K562 (cell line): ENCODE results near the gene PPP2R5A. TPM values are rescaled to one million over a fixed set of nuclear protein-coding genes. Genes with fewer than 3 reads are reported as not detected.

Experiments used
- ERF ChIP-seq: fragments of 450-650 bp; formaldehyde crosslinking; IDR thresholded peaks from 2 replicates; pipeline ENCODE4 v1.4.0; 2020; ENCODE audit warnings: mild to moderate bottlenecking, mixed read lengths
- HDAC1 ChIP-seq, 2 experiments: fragments of 450-650 bp; IDR thresholded peaks; 2 replicates each; pipeline ENCODE4 v1.6.1; 2016 to 2017; ENCODE audit warnings: inconsistent platforms in 1 of 2, mild to moderate bottlenecking in 1 of 2, moderate library complexity in 1 of 2
- KDM4B ChIP-seq, 2 experiments: fragments of 450-650 bp in 1 of 2; sonication (generic) in 1 of 2; IDR thresholded peaks; 2 replicates each; pipeline ENCODE4 v1.6.1; 2016 to 2017; ENCODE audit warnings: borderline replicate concordance in 2 of 2, antibody characterized with exemption in 1 of 2, low read depth in 1 of 2, mild to moderate bottlenecking in 1 of 2
- PYGO2 ChIP-seq: fragments of 450-650 bp; IDR thresholded peaks from 2 replicates; pipeline ENCODE4 v1.6.1; 2016; ENCODE audit warnings: mild to moderate bottlenecking, missing genetic modification characterization, moderate library complexity, missing compliant biosample characterization
- ZNF766 ChIP-seq: fragments of 200-800 bp; sonication (Bioruptor generic); conservative IDR thresholded peaks from 2 replicates; pipeline ENCODE4 v1.6.1; 2016; ENCODE audit warnings: missing genetic modification characterization, missing compliant biosample characterization
- polyA plus RNA-seq, 8 experiments: library from polyadenylated mRNA; depleted of rRNA in 4 of 8; stranded (reverse) in 5 of 8; unstranded in 3 of 8; fragments of >200 nt; fragmentation: Nextera tagmentation in 2 of 8; fragmentation: Illumina TruSeq in 1 of 8; extraction: Ambion mirVana in 2 of 8; extraction: Trizol in 1 of 8; gene quantifications; 2 replicates each; pipeline versions ENCODE4 v1.2.1 to v1.2.3, GENCODE V29; 2011 to 2014; ENCODE audit warnings: inconsistent platforms in 1 of 8, missing spikeins in 1 of 8
- total RNA-seq, 7 experiments: library from RNA; depleted of rRNA in 6 of 7; stranded (reverse); fragments of >200 nt in 6 of 7; fragmentation: Illumina TruSeq in 2 of 7; extraction: Trizol in 2 of 7; gene quantifications; 2 replicates each; pipeline versions ENCODE4 v1.2.1 to v1.2.3, GENCODE V29; 2011 to 2021; ENCODE audit warnings: low replicate concordance in 1 of 7
- TF ChIP-seq, protein P1 (sequence below): fragments of 450-650 bp; IDR thresholded peaks from 2 replicates; pipeline ENCODE4 v1.6.1; 2016; ENCODE audit warnings: mild to moderate bottlenecking, moderate library complexity
- TF ChIP-seq, protein P2 (sequence below): fragments of 450-650 bp; conservative IDR thresholded peaks from 2 replicates; pipeline ENCODE4 v1.6.1; 2016; ENCODE audit warnings: missing genetic modification characterization, low read depth, mild to moderate bottlenecking, control low read depth, missing compliant biosample characterization
- TF ChIP-seq, protein P3 (sequence below): fragments of 450-650 bp; formaldehyde crosslinking; IDR thresholded peaks from 2 replicates; pipeline ENCODE4 v1.4.0; 2022; ENCODE audit warnings: missing genetic modification characterization
- TF ChIP-seq, protein P4 (sequence below): fragments of 450-650 bp; formaldehyde crosslinking; IDR thresholded peaks from 2 replicates; pipeline ENCODE4 v1.4.0; 2020; ENCODE audit warnings: mild to moderate bottlenecking
- TF ChIP-seq, protein P5 (sequence below), 2 experiments: fragments of 200-800 bp in 1 of 2; sonication (Bioruptor generic) in 1 of 2; sonication (generic) in 1 of 2; formaldehyde crosslinking in 1 of 2; IDR thresholded peaks in 1 of 2; conservative IDR thresholded peaks in 1 of 2; 2 replicates each; pipeline versions ENCODE4 v1.5.0 to v1.6.1; 2016 to 2020; ENCODE audit warnings: missing compliant biosample characterization in 1 of 2, missing genetic modification characterization in 1 of 2, missing genetic modification reagents in 1 of 2

The PPP2R5A gene
- total and polyA plus RNA-seq, 9 of the 15 experiments (the other 6 are each of a cell fraction or from before 2014, with no cell fraction given): 26.9 to 106 (median 64.3) TPM

DNA sequence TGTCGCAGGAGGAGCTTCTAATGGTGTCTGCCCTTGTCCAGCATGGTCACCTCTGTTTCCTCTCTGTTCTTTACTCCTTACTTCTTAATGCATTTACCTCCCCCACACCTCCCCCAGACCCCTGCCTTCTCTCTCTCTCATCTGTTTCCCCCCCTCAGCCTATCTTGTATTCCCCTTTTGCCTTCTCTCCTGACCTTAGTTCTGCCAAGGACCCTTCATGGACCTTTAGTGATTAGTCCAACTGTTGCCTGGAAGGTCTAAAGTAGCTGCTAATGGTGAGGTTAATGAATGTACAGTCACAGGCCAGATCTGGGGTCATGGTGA lies 42.3 kb upstream of the PPP2R5A start (continued):
- TF ChIP-seq, protein P1, sequence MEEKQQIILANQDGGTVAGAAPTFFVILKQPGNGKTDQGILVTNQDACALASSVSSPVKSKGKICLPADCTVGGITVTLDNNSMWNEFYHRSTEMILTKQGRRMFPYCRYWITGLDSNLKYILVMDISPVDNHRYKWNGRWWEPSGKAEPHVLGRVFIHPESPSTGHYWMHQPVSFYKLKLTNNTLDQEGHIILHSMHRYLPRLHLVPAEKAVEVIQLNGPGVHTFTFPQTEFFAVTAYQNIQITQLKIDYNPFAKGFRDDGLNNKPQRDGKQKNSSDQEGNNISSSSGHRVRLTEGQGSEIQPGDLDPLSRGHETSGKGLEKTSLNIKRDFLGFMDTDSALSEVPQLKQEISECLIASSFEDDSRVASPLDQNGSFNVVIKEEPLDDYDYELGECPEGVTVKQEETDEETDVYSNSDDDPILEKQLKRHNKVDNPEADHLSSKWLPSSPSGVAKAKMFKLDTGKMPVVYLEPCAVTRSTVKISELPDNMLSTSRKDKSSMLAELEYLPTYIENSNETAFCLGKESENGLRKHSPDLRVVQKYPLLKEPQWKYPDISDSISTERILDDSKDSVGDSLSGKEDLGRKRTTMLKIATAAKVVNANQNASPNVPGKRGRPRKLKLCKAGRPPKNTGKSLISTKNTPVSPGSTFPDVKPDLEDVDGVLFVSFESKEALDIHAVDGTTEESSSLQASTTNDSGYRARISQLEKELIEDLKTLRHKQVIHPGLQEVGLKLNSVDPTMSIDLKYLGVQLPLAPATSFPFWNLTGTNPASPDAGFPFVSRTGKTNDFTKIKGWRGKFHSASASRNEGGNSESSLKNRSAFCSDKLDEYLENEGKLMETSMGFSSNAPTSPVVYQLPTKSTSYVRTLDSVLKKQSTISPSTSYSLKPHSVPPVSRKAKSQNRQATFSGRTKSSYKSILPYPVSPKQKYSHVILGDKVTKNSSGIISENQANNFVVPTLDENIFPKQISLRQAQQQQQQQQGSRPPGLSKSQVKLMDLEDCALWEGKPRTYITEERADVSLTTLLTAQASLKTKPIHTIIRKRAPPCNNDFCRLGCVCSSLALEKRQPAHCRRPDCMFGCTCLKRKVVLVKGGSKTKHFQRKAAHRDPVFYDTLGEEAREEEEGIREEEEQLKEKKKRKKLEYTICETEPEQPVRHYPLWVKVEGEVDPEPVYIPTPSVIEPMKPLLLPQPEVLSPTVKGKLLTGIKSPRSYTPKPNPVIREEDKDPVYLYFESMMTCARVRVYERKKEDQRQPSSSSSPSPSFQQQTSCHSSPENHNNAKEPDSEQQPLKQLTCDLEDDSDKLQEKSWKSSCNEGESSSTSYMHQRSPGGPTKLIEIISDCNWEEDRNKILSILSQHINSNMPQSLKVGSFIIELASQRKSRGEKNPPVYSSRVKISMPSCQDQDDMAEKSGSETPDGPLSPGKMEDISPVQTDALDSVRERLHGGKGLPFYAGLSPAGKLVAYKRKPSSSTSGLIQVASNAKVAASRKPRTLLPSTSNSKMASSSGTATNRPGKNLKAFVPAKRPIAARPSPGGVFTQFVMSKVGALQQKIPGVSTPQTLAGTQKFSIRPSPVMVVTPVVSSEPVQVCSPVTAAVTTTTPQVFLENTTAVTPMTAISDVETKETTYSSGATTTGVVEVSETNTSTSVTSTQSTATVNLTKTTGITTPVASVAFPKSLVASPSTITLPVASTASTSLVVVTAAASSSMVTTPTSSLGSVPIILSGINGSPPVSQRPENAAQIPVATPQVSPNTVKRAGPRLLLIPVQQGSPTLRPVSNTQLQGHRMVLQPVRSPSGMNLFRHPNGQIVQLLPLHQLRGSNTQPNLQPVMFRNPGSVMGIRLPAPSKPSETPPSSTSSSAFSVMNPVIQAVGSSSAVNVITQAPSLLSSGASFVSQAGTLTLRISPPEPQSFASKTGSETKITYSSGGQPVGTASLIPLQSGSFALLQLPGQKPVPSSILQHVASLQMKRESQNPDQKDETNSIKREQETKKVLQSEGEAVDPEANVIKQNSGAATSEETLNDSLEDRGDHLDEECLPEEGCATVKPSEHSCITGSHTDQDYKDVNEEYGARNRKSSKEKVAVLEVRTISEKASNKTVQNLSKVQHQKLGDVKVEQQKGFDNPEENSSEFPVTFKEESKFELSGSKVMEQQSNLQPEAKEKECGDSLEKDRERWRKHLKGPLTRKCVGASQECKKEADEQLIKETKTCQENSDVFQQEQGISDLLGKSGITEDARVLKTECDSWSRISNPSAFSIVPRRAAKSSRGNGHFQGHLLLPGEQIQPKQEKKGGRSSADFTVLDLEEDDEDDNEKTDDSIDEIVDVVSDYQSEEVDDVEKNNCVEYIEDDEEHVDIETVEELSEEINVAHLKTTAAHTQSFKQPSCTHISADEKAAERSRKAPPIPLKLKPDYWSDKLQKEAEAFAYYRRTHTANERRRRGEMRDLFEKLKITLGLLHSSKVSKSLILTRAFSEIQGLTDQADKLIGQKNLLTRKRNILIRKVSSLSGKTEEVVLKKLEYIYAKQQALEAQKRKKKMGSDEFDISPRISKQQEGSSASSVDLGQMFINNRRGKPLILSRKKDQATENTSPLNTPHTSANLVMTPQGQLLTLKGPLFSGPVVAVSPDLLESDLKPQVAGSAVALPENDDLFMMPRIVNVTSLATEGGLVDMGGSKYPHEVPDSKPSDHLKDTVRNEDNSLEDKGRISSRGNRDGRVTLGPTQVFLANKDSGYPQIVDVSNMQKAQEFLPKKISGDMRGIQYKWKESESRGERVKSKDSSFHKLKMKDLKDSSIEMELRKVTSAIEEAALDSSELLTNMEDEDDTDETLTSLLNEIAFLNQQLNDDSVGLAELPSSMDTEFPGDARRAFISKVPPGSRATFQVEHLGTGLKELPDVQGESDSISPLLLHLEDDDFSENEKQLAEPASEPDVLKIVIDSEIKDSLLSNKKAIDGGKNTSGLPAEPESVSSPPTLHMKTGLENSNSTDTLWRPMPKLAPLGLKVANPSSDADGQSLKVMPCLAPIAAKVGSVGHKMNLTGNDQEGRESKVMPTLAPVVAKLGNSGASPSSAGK: no peak
- TF ChIP-seq, protein P2, sequence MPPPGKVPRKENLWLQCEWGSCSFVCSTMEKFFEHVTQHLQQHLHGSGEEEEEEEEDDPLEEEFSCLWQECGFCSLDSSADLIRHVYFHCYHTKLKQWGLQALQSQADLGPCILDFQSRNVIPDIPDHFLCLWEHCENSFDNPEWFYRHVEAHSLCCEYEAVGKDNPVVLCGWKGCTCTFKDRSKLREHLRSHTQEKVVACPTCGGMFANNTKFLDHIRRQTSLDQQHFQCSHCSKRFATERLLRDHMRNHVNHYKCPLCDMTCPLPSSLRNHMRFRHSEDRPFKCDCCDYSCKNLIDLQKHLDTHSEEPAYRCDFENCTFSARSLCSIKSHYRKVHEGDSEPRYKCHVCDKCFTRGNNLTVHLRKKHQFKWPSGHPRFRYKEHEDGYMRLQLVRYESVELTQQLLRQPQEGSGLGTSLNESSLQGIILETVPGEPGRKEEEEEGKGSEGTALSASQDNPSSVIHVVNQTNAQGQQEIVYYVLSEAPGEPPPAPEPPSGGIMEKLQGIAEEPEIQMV (tag): no peak; the same call in 1 of the 2 replicates
- TF ChIP-seq, protein P3, sequence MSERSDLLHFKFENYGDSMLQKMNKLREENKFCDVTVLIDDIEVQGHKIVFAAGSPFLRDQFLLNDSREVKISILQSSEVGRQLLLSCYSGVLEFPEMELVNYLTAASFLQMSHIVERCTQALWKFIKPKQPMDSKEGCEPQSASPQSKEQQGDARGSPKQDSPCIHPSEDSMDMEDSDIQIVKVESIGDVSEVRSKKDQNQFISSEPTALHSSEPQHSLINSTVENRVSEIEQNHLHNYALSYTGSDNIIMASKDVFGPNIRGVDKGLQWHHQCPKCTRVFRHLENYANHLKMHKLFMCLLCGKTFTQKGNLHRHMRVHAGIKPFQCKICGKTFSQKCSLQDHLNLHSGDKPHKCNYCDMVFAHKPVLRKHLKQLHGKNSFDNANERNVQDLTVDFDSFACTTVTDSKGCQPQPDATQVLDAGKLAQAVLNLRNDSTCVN (CRISPR knock-in tag): 0 out of 2 replicates have a peak, but pooled peaks have one; percentile 65
- TF ChIP-seq ERF (CRISPR knock-in tag): no peak
- TF ChIP-seq PYGO2: peak; percentile 29; the same call in 1 of the 2 replicates
- TF ChIP-seq KDM4B (IDR thresholded peaks at IDR 0.05; ENCODE audit: borderline replicate concordance in 2 of 2, low read depth in 1 of 2): no peak
- TF ChIP-seq ZNF766: peak; percentile 44; the same call in 1 of the 2 replicates
- TF ChIP-seq, protein P4, sequence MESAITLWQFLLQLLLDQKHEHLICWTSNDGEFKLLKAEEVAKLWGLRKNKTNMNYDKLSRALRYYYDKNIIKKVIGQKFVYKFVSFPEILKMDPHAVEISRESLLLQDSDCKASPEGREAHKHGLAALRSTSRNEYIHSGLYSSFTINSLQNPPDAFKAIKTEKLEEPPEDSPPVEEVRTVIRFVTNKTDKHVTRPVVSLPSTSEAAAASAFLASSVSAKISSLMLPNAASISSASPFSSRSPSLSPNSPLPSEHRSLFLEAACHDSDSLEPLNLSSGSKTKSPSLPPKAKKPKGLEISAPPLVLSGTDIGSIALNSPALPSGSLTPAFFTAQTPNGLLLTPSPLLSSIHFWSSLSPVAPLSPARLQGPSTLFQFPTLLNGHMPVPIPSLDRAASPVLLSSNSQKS: no peak
- TF ChIP-seq, protein P5, sequence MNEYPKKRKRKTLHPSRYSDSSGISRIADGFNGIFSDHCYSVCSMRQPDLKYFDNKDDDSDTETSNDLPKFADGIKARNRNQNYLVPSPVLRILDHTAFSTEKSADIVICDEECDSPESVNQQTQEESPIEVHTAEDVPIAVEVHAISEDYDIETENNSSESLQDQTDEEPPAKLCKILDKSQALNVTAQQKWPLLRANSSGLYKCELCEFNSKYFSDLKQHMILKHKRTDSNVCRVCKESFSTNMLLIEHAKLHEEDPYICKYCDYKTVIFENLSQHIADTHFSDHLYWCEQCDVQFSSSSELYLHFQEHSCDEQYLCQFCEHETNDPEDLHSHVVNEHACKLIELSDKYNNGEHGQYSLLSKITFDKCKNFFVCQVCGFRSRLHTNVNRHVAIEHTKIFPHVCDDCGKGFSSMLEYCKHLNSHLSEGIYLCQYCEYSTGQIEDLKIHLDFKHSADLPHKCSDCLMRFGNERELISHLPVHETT (CRISPR knock-in tag; conservative IDR thresholded peaks at IDR 0.05 in 1 of 2, IDR thresholded peaks at IDR 0.05 in 1 of 2): no peak
- no peak for TF ChIP-seq HDAC1 (IDR thresholded peaks at IDR 0.05)
